Breast epithelium (tissue), 4 donors: Measurements from ENCODE around the gene PLEKHG4B. TPM values are rescaled to one million over a fixed set of nuclear protein-coding genes. Genes with fewer than 3 reads are reported as not detected.
"Not testable (repeated sequence)": the region's sequence is repeated elsewhere in the genome, so short reads cannot be mapped to it uniquely, and the experiment has no call there.

Source experiments
- DNase-seq, 2 donors: peaks; one replicate each; pipeline ENCODE4 v3.0.0-alpha.2; 2019; ENCODE audit warnings: low spot score in 2 of 2
- H3K27ac ChIP-seq, 2 donors: fragments of 200-600 bp; sonication (generic) in 1 of 2; one replicate each; pipeline ENCODE4 v1.5.1; 2016 to 2019; ENCODE audit warnings: mild to moderate bottlenecking in 1 of 2
- H3K27me3 ChIP-seq, 2 donors: fragments of 200-600 bp; sonication (generic) in 1 of 2; one replicate each; pipeline versions ENCODE4 v1.5.1 to v1.6.0; 2017 to 2019; ENCODE audit warnings: control low read depth in 1 of 2, mild to moderate bottlenecking in 1 of 2
- H3K36me3 ChIP-seq: fragments of 200-600 bp; one replicate; pipeline ENCODE4 v1.5.1; 2019
- H3K4me1 ChIP-seq, 2 donors: fragments of 200-600 bp; sonication (generic); one replicate each; pipeline ENCODE4 v1.5.1; 2016 to 2019; ENCODE audit warnings: control low read depth in 1 of 2
- H3K4me3 ChIP-seq, 3 donors: fragments of 200-600 bp; sonication (generic); 1 replicate in 2 of 3; 2 replicates in 1 of 3; pipeline ENCODE4 v1.5.1; 2016 to 2019; ENCODE audit warnings: mild to moderate bottlenecking in 3 of 3, moderate library complexity in 2 of 3
- H3K9me3 ChIP-seq, 2 donors: fragments of 200-600 bp; sonication (generic) in 1 of 2; one replicate each; pipeline ENCODE4 v1.5.1; 2016 to 2019; ENCODE audit warnings: control low read depth in 1 of 2
- POLR2A ChIP-seq: fragments of 450-650 bp; IDR thresholded peaks from one replicate; pipeline ENCODE4 v1.6.1; 2016; ENCODE audit warnings: antibody characterized with exemption, mild to moderate bottlenecking, moderate library complexity
- POLR2AphosphoS5 ChIP-seq, 3 donors: sonication (generic); formaldehyde crosslinking; IDR thresholded peaks; one replicate each; pipeline ENCODE4 v1.6.1; 2017; ENCODE audit warnings: antibody characterized with exemption in 3 of 3
- intact Hi-C: fragments of 100-400 bp; cut with DNase I; formaldehyde crosslinking; loops from one replicate; pipeline ENCODE4 v1.15.1; 2023; ENCODE audit warnings: low total_unique reads
- total RNA-seq, 3 donors: library from RNA; depleted of rRNA; stranded (reverse); fragments of >200 nt; gene quantifications; one replicate each; pipeline ENCODE4 v1.1.0, GENCODE V29; 2016
- TF ChIP-seq, protein P1 (sequence below), 3 donors: fragments of 450-650 bp; IDR thresholded peaks; one replicate each; pipeline ENCODE4 v1.5.1; 2016 to 2017; ENCODE audit warnings: antibody characterized with exemption in 3 of 3, mild to moderate bottlenecking in 3 of 3, moderate library complexity in 3 of 3

Gene PLEKHG4B, protein sequence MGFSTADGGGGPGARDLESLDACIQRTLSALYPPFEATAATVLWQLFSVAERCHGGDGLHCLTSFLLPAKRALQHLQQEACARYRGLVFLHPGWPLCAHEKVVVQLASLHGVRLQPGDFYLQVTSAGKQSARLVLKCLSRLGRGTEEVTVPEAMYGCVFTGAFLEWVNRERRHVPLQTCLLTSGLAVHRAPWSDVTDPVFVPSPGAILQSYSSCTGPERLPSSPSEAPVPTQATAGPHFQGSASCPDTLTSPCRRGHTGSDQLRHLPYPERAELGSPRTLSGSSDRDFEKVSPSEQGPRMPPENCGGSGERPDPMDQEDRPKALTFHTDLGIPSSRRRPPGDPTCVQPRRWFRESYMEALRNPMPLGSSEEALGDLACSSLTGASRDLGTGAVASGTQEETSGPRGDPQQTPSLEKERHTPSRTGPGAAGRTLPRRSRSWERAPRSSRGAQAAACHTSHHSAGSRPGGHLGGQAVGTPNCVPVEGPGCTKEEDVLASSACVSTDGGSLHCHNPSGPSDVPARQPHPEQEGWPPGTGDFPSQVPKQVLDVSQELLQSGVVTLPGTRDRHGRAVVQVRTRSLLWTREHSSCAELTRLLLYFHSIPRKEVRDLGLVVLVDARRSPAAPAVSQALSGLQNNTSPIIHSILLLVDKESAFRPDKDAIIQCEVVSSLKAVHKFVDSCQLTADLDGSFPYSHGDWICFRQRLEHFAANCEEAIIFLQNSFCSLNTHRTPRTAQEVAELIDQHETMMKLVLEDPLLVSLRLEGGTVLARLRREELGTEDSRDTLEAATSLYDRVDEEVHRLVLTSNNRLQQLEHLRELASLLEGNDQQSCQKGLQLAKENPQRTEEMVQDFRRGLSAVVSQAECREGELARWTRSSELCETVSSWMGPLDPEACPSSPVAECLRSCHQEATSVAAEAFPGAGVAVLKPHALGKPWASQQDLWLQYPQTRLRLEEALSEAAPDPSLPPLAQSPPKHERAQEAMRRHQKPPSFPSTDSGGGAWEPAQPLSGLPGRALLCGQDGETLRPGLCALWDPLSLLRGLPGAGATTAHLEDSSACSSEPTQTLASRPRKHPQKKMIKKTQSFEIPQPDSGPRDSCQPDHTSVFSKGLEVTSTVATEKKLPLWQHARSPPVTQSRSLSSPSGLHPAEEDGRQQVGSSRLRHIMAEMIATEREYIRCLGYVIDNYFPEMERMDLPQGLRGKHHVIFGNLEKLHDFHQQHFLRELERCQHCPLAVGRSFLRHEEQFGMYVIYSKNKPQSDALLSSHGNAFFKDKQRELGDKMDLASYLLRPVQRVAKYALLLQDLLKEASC (N-terminal part only)
- 1 to 10 TPM in 2 of 3 donors, not detected in 1; 4.3 to 5.4 TPM for total RNA-seq

DNA sequence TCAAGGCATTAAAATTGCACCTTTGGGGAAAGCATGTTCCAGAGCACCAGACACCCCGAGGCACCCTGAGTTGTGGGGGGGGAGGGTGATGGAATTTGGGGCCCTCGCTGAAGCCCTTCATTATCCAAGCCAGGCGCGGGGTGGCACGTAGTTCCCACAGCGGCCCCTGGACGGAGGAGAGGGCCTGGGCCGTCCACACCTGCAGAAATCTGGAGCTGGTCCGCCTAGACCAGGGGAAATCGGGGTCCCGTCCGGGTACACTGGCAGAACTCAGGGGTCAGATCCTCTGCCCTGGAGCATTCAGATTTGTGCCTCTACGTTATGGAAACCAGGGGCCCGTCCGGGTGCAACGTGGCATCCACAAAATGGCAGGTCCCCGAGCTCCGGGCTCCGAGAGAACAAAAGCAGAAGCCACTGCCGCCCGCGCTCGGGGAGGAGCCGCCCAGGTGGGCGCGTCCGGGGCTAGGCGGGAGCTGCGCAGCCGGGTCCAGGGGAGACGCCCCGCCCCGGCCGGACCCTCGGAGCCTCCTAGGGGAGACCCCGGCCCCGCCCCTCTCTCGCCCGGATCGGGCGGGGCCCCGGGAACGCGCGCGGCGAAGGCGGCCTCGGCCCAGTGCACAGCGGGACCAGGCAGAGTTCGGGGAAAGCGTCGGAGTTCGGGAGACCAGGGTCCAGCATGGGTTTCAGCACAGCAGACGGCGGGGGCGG is at the start of gene PLEKHG4B:
Gene PLEKHG4B, plus strand, starts transcription at position 613 of the 708 bp plus-strand sequence. Its CDS starts 64 bp downstream, at position 677.
- peaks cover 4 to 8% of the 10 kb centered on the region in 2 donors for H3K27me3 ChIP-seq
- no peaks in the 10 kb centered on the region for H3K36me3 ChIP-seq
- intact Hi-C loops: no loop called here
- DNase-seq: peak in 1 of 2 donors; percentile 37
- no peak within 1 kb of the TSS for H3K27ac ChIP-seq
- no peak for TF ChIP-seq POLR2A
- no peak for TF ChIP-seq POLR2AphosphoS5 (IDR thresholded peaks at IDR 0.05)
- TF ChIP-seq, protein P1, sequence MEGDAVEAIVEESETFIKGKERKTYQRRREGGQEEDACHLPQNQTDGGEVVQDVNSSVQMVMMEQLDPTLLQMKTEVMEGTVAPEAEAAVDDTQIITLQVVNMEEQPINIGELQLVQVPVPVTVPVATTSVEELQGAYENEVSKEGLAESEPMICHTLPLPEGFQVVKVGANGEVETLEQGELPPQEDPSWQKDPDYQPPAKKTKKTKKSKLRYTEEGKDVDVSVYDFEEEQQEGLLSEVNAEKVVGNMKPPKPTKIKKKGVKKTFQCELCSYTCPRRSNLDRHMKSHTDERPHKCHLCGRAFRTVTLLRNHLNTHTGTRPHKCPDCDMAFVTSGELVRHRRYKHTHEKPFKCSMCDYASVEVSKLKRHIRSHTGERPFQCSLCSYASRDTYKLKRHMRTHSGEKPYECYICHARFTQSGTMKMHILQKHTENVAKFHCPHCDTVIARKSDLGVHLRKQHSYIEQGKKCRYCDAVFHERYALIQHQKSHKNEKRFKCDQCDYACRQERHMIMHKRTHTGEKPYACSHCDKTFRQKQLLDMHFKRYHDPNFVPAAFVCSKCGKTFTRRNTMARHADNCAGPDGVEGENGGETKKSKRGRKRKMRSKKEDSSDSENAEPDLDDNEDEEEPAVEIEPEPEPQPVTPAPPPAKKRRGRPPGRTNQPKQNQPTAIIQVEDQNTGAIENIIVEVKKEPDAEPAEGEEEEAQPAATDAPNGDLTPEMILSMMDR (IDR thresholded peaks at IDR 0.05): no peak
- peak within 1 kb of the TSS; percentile 26 to 72 (median 66) for H3K4me3 ChIP-seq
- no peaks in the 10 kb centered on the region for H3K4me1 ChIP-seq
- H3K9me3 ChIP-seq: no peaks in the 10 kb centered on the region

DNA sequence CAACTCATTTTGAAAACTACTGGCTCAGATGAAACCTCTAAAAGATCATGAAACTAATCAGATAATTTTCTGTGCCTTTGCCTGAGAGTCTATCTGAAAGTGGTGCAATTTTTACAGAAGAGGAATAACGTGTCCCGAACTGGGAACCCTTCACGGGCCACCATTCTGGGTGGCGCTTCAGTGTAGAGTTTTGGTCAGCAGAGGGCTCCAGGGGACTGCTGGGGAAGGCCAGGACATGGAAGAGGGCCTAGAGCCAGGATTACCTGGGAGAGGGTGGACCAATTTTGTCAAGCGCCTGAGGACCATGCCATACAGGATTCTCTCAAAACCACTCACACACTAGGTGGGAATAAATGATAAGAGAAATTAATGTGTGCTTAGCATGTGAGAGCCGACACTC is 49.7 kb upstream of the PLEKHG4B start:
- DNase-seq: no peak
- TF ChIP-seq, protein P1 (IDR thresholded peaks at IDR 0.05): peak in 2 of 3 donors; percentile 22 to 32
- no peak for TF ChIP-seq POLR2AphosphoS5 (IDR thresholded peaks at IDR 0.05)
- no peak for TF ChIP-seq POLR2A
- intact Hi-C loops: no loop called here
- H3K4me1 ChIP-seq: no peaks in the 10 kb centered on the region
- H3K4me3 ChIP-seq: no peak overlapping the region
- H3K27ac ChIP-seq: no peak overlapping the region
- peaks cover 0 to 3% of the 10 kb centered on the region in 2 donors for H3K27me3 ChIP-seq
- no peaks in the 10 kb centered on the region for H3K36me3 ChIP-seq
- no peaks in the 10 kb centered on the region for H3K9me3 ChIP-seq

DNA sequence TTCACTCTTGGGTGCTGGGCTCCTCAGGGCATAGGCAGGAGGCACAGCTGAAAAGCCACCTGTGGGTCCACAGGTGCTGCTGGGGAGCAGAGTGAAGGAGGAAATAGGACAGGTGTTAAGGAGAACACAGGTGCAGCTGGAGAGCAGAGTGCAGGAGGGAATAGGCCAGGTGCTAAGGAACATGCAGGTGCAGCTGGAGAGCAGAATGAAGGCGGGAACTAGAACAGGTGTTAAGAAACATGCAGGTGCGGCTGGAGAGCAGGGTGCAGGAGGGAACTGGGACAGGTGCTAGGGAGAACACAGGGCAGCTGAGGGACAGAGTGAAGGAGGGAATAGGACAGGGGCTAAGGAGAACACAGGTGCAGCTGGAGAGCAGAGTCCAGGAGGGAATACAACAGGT is 43.8 kb upstream of the PLEKHG4B start:
- Histone ChIP-seq H3K27ac (no peak overlapping the region), H3K36me3 (no peaks in the 10 kb centered on the region), H3K4me1 (no peaks in the 10 kb centered on the region), H3K27me3 (no peaks in the 10 kb centered on the region), H3K9me3 (no peaks in the 10 kb centered on the region), H3K4me3 (no peak overlapping the region)
- TF ChIP-seq POLR2AphosphoS5 (IDR thresholded peaks at IDR 0.05) (no peak), POLR2A (no peak)
- TF ChIP-seq, protein P1 (IDR thresholded peaks at IDR 0.05): no peak
- intact Hi-C loops: no loop called here
- DNase-seq: no peak

DNA sequence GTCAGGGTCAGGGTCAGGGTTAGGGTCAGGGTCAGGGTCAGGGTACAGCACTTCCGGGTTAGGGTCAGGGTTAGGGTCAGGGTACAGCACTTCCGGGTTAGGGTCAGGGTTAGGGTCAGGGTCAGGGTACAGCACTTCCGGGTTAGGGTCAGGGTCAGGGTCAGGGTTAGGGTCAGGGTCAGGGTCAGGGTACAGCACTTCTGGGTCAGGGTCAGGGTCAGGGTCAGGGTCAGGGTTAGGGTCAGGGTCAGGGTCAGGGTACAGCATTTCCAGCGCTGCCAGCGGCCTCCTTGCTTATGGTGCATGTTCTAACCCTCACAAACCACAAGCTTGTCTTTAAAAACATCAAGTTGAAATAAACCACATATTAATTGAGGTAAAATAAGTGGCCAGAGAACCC is 42.4 kb upstream of the PLEKHG4B start:
- H3K36me3 ChIP-seq, H3K27ac ChIP-seq, DNase-seq, intact Hi-C loops, H3K9me3 ChIP-seq, H3K4me3 ChIP-seq, H3K27me3 ChIP-seq, H3K4me1 ChIP-seq: not testable (repeated sequence)
